Activated CD4-positive, alpha-beta T cell treated with anti-CD3 and anti-CD28 coated beads for 36 hours (primary cell): ENCODE data around the gene CNTN5. TPM values are rescaled to one million over a fixed set of nuclear protein-coding genes. Genes with fewer than 3 reads are reported as not detected.

Source experiments
- ATAC-seq: fragments of 200-7000 bp; cut with Tn5 transposase; one replicate; pipeline ENCODE4 v1.10.0; 2021; ENCODE audit warnings: mild to moderate bottlenecking, moderate library complexity
- CTCF ChIA-PET: fragments of 350-600 bp; sonication (Branson Sonifier 250); formaldehyde crosslinking; loops from one replicate; lab custom pipeline; 2021; ENCODE audit warnings: antibody characterized with exemption; lab: Charles Lee
- POLR2A ChIA-PET: fragments of 350-600 bp; sonication (Branson Sonifier 250); formaldehyde crosslinking; loops from one replicate; lab custom pipeline; 2021; ENCODE audit warnings: antibody characterized with exemption, inconsistent platforms; lab: Charles Lee
- DNase-seq: peaks from one replicate; pipeline ENCODE4 v3.0.0-alpha.2; 2020
- H3K27ac Mint-ChIP-seq: one replicate; pipeline ENCODE4 v1.8.0; 2021; ENCODE audit warnings: mixed read lengths
- H3K27me3 Mint-ChIP-seq: one replicate; pipeline ENCODE4 v1.8.0; 2021; ENCODE audit warnings: mixed read lengths
- H3K36me3 Mint-ChIP-seq: one replicate; pipeline ENCODE4 v1.8.0; 2021; ENCODE audit warnings: low read depth, mixed read lengths
- H3K4me1 Mint-ChIP-seq: one replicate; pipeline ENCODE4 v1.8.0; 2021; ENCODE audit warnings: mixed read lengths
- H3K4me3 Mint-ChIP-seq: one replicate; pipeline ENCODE4 v1.8.0; 2021; ENCODE audit warnings: mild to moderate bottlenecking, moderate library complexity, mixed read lengths
- H3K9me3 Mint-ChIP-seq: one replicate; pipeline ENCODE4 v1.8.0; 2021; ENCODE audit warnings: low read depth, mixed read lengths
- intact Hi-C, 2 experiments: fragments of 100-400 bp; cut with DNase I in 1 of 2; cut with micrococcal nuclease in 1 of 2; formaldehyde crosslinking; loops; one replicate each; pipeline versions ENCODE4 v1.14.2 to v1.15.1; 2022 to 2024; cut with DNase I, micrococcal nuclease
- total RNA-seq, 2 experiments: library from RNA; stranded (reverse); gene quantifications; one replicate each; pipeline ENCODE4 v1.2.3, GENCODE V29; 2021

CNTN5 gene
- total RNA-seq, 2 experiments from 2014 or later, result not detected

- Mint-ChIP-seq H3K4me1 (no peaks in the 10 kb centered on the region), H3K27ac (no peak overlapping the region), H3K36me3 (no peaks in the 10 kb centered on the region), H3K9me3 (peaks cover 11% of the 10 kb centered on the region), H3K27me3 (no peaks in the 10 kb centered on the region), H3K4me3 (no peak overlapping the region)
- intact Hi-C loops, result no loop called here
- ChIA-PET CTCF (no interaction called here), POLR2A (no interaction called here)
- no peak for DNase-seq
- no peak for ATAC-seq
Observed at GRCh38 chr11:100319691-100320090, 1298.9 kb downstream of the CNTN5 start.

GRCh38 chr11:100328626-100329340, 1308.0 kb downstream of the CNTN5 start:
- no peak overlapping the region for H3K27ac Mint-ChIP-seq
- DNase-seq (no peak), ATAC-seq (no peak)
- H3K27me3 Mint-ChIP-seq, result no peaks in the 10 kb centered on the region
- H3K4me3 Mint-ChIP-seq, result no peak overlapping the region
- H3K9me3 Mint-ChIP-seq, result peaks cover 14% of the 10 kb centered on the region
- H3K36me3 Mint-ChIP-seq, result no peaks in the 10 kb centered on the region
- POLR2A ChIA-PET, result no interaction called here
- CTCF ChIA-PET, result no interaction called here
- intact Hi-C loops, result no loop called here
- no peaks in the 10 kb centered on the region for H3K4me1 Mint-ChIP-seq

GRCh38 chr11:100329352-100329751, 1308.6 kb downstream of the CNTN5 start:
- ATAC-seq, result no peak
- no peaks in the 10 kb centered on the region for H3K4me1 Mint-ChIP-seq
- CTCF ChIA-PET, result no interaction called here
- POLR2A ChIA-PET, result no interaction called here
- intact Hi-C loops, result no loop called here
- no peak overlapping the region for H3K4me3 Mint-ChIP-seq
- H3K27ac Mint-ChIP-seq, result no peak overlapping the region
- DNase-seq, result no peak
- H3K9me3 Mint-ChIP-seq, result peaks cover 19% of the 10 kb centered on the region
- no peaks in the 10 kb centered on the region for H3K36me3 Mint-ChIP-seq
- no peaks in the 10 kb centered on the region for H3K27me3 Mint-ChIP-seq

GRCh38 chr11:100336873-100337272, 1316.1 kb downstream of the CNTN5 start:
- CTCF ChIA-PET, result no interaction called here
- POLR2A ChIA-PET, result no interaction called here
- no peaks in the 10 kb centered on the region for H3K4me1 Mint-ChIP-seq
- H3K4me3 Mint-ChIP-seq, result no peak overlapping the region
- ATAC-seq, result no peak
- no peak overlapping the region for H3K27ac Mint-ChIP-seq
- no peak for DNase-seq
- intact Hi-C loops, result no loop called here
- no peaks in the 10 kb centered on the region for H3K27me3 Mint-ChIP-seq
- no peaks in the 10 kb centered on the region for H3K36me3 Mint-ChIP-seq
- peaks cover 14% of the 10 kb centered on the region for H3K9me3 Mint-ChIP-seq

GRCh38 chr11:100338144-100338840, 1317.5 kb downstream of the CNTN5 start:
- ATAC-seq (no peak), DNase-seq (no peak)
- CTCF ChIA-PET, result no interaction called here
- no peaks in the 10 kb centered on the region for H3K4me1 Mint-ChIP-seq
- peaks cover 12% of the 10 kb centered on the region for H3K9me3 Mint-ChIP-seq
- intact Hi-C loops, result no loop called here
- no peaks in the 10 kb centered on the region for H3K27me3 Mint-ChIP-seq
- no peaks in the 10 kb centered on the region for H3K36me3 Mint-ChIP-seq
- no peak overlapping the region for H3K27ac Mint-ChIP-seq
- POLR2A ChIA-PET, result no interaction called here
- no peak overlapping the region for H3K4me3 Mint-ChIP-seq

- intact Hi-C loops, result no loop called here
- Mint-ChIP-seq H3K36me3 (no peaks in the 10 kb centered on the region), H3K27ac (no peak overlapping the region), H3K4me1 (no peaks in the 10 kb centered on the region), H3K4me3 (no peak overlapping the region), H3K27me3 (no peaks in the 10 kb centered on the region), H3K9me3 (peaks cover 2% of the 10 kb centered on the region)
- ChIA-PET POLR2A (no interaction called here), CTCF (no interaction called here)
- DNase-seq (no peak), ATAC-seq (no peak)
Observed at GRCh38 chr11:100340466-100341319, 1319.9 kb downstream of the CNTN5 start.

- Mint-ChIP-seq H3K36me3 (no peaks in the 10 kb centered on the region), H3K4me1 (no peaks in the 10 kb centered on the region), H3K9me3 (peaks cover 2% of the 10 kb centered on the region), H3K27ac (no peak overlapping the region), H3K27me3 (no peaks in the 10 kb centered on the region), H3K4me3 (no peak overlapping the region)
- ChIA-PET CTCF (no interaction called here), POLR2A (no interaction called here)
- ATAC-seq (no peak), DNase-seq (no peak)
- intact Hi-C loops, result no loop called here
Observed at GRCh38 chr11:100353083-100353482, 1332.3 kb downstream of the CNTN5 start.

- ATAC-seq (no peak), DNase-seq (no peak)
- Mint-ChIP-seq H3K27me3 (no peaks in the 10 kb centered on the region), H3K36me3 (no peaks in the 10 kb centered on the region), H3K4me1 (no peaks in the 10 kb centered on the region), H3K4me3 (no peak overlapping the region), H3K9me3 (peaks cover 2% of the 10 kb centered on the region), H3K27ac (no peak overlapping the region)
- POLR2A ChIA-PET, result interaction anchor here (0.6 kb wide), 1 partner anchor 82 kb away, joined by 3 read pairs; no protein-coding TSS in a partner anchor
- intact Hi-C loops, result no loop called here
- CTCF ChIA-PET, result no interaction called here
Observed at GRCh38 chr11:100354736-100355135, 1334.0 kb downstream of the CNTN5 start.

GRCh38 chr11:100356035-100356434, 1335.3 kb downstream of the CNTN5 start:
- Mint-ChIP-seq H3K4me3 (no peak overlapping the region), H3K36me3 (no peaks in the 10 kb centered on the region), H3K9me3 (peaks cover 5% of the 10 kb centered on the region), H3K27me3 (no peaks in the 10 kb centered on the region), H3K27ac (no peak overlapping the region), H3K4me1 (no peaks in the 10 kb centered on the region)
- POLR2A ChIA-PET, result no interaction called here
- no peak for ATAC-seq
- intact Hi-C loops, result no loop called here
- no peak for DNase-seq
- CTCF ChIA-PET, result no interaction called here

- intact Hi-C loops, result no loop called here
- DNase-seq (no peak), ATAC-seq (no peak)
- Mint-ChIP-seq H3K4me1 (no peaks in the 10 kb centered on the region), H3K4me3 (no peak overlapping the region), H3K27ac (no peak overlapping the region), H3K27me3 (no peaks in the 10 kb centered on the region), H3K36me3 (no peaks in the 10 kb centered on the region), H3K9me3 (peaks cover 7% of the 10 kb centered on the region)
- CTCF ChIA-PET, result no interaction called here
- POLR2A ChIA-PET, result no interaction called here
Observed at GRCh38 chr11:100359281-100359680, 1338.5 kb downstream of the CNTN5 start.

GRCh38 chr11:100367892-100368291, 1347.1 kb downstream of the CNTN5 start:
- no peak for ATAC-seq

More at GRCh38 chr11:100367892-100368291, 1347.1 kb downstream of the CNTN5 start:
- H3K27me3 Mint-ChIP-seq, result no peaks in the 10 kb centered on the region
- H3K27ac Mint-ChIP-seq, result no peak overlapping the region
- no peak for DNase-seq
- no peak overlapping the region for H3K4me3 Mint-ChIP-seq
- intact Hi-C loops, result no loop called here
- ChIA-PET POLR2A (no interaction called here), CTCF (no interaction called here)
- H3K36me3 Mint-ChIP-seq, result no peaks in the 10 kb centered on the region
- H3K4me1 Mint-ChIP-seq, result no peaks in the 10 kb centered on the region
- peaks cover 6% of the 10 kb centered on the region for H3K9me3 Mint-ChIP-seq
